HEK293T (cell line): ENCODE measurements around the gene CFAP157.

Experiments used
- ARNT ChIP-seq: fragments of 450-650 bp; IDR thresholded peaks from 2 replicates; pipeline ENCODE4 v1.6.1; 2017; ENCODE audit warnings: mild to moderate bottlenecking
- BHLHE40 ChIP-seq: fragments of 450-650 bp; IDR thresholded peaks from 2 replicates; pipeline ENCODE4 v1.6.1; 2016; ENCODE audit warnings: mild to moderate bottlenecking, moderate library complexity, borderline replicate concordance
- ELF4 ChIP-seq: fragments of 450-650 bp; IDR thresholded peaks from 2 replicates; pipeline ENCODE4 v1.6.1; 2017; ENCODE audit warnings: antibody characterized with exemption
- FOXA1 ChIP-seq: fragments of 450-650 bp; IDR thresholded peaks from 2 replicates; pipeline ENCODE4 v1.6.1; 2016; ENCODE audit warnings: mild to moderate bottlenecking
- FOXM1 ChIP-seq: fragments of 450-650 bp; IDR thresholded peaks from 2 replicates; pipeline ENCODE4 v1.6.1; 2017; ENCODE audit warnings: mild to moderate bottlenecking, borderline replicate concordance
- HDGF ChIP-seq: fragments of 450-650 bp; IDR thresholded peaks from 2 replicates; pipeline ENCODE4 v1.6.1; 2017; ENCODE audit warnings: antibody characterized with exemption, borderline replicate concordance
- L3MBTL2 ChIP-seq: fragments of 450-650 bp; conservative IDR thresholded peaks from 2 replicates; pipeline ENCODE4 v1.6.1; 2016; ENCODE audit warnings: mild to moderate bottlenecking
- LEF1 ChIP-seq: fragments of 450-650 bp; IDR thresholded peaks from 2 replicates; pipeline ENCODE4 v1.6.1; 2017; ENCODE audit warnings: mild to moderate bottlenecking, borderline replicate concordance
- PKNOX1 ChIP-seq: fragments of 450-650 bp; IDR thresholded peaks from 2 replicates; pipeline ENCODE4 v1.6.1; 2016
- SP1 ChIP-seq: fragments of 450-650 bp; IDR thresholded peaks from 2 replicates; pipeline ENCODE4 v1.6.1; 2017
- SUZ12 ChIP-seq: fragments of 450-650 bp; IDR thresholded peaks from 2 replicates; pipeline ENCODE4 v1.6.1; 2016; ENCODE audit warnings: mild to moderate bottlenecking
- TARDBP ChIP-seq: fragments of 450-650 bp; IDR thresholded peaks from 2 replicates; pipeline ENCODE4 v1.6.1; 2016

- TF ChIP-seq PKNOX1 = no peak
- no peak for TF ChIP-seq BHLHE40
- TF ChIP-seq LEF1 = no peak
- TF ChIP-seq HDGF = no peak
- no peak for TF ChIP-seq FOXM1
- TF ChIP-seq FOXA1 = no peak
- TF ChIP-seq SP1 = no peak
- no peak for TF ChIP-seq SUZ12
- no peak for TF ChIP-seq TARDBP
- TF ChIP-seq ARNT = no peak
- TF ChIP-seq ELF4 = no peak
- no peak for TF ChIP-seq L3MBTL2
Measured at GRCh38 chr9:127731938-127732337, 25.1 kb downstream of the CFAP157 start.
